Right atrium auricular region (tissue), 2 donors: ENCODE measurements around the gene SNTB2. TPM values are rescaled to one million over a fixed set of nuclear protein-coding genes. Genes with fewer than 3 reads are reported as not detected.

Experiments used
- DNase-seq: peaks from one replicate; pipeline ENCODE4 v3.0.0-alpha.2; 2019; ENCODE audit warnings: low spot score
- H3K27ac ChIP-seq, 2 donors: fragments of 200-600 bp; sonication (generic); 1 replicate in 1 of 2; 2 replicates in 1 of 2; pipeline ENCODE4 v1.5.1; 2016 to 2019
- H3K27me3 ChIP-seq, 2 donors: fragments of 200-600 bp; sonication (generic); one replicate each; pipeline versions ENCODE4 v1.5.1 to v1.6.0; 2017 to 2019
- H3K36me3 ChIP-seq: fragments of 200-600 bp; sonication (generic); one replicate; pipeline ENCODE4 v1.5.1; 2016
- H3K4me1 ChIP-seq, 2 donors: fragments of 200-600 bp; sonication (generic); one replicate each; pipeline versions ENCODE4 v1.5.1 to v1.6.0; 2017 to 2019
- H3K4me3 ChIP-seq, 2 donors: fragments of 200-600 bp; sonication (generic); 1 replicate in 1 of 2; 2 replicates in 1 of 2; pipeline ENCODE4 v1.5.1; 2017 to 2019; ENCODE audit warnings: mild to moderate bottlenecking in 1 of 2, moderate library complexity in 1 of 2
- H3K9me3 ChIP-seq, 2 donors: fragments of 200-600 bp; sonication (generic); one replicate each; pipeline ENCODE4 v1.5.1; 2019
- CTCF ChIP-seq, 2 donors: fragments of 200-600 bp; sonication (generic); IDR thresholded peaks; one replicate each; pipeline ENCODE4 v1.5.1; 2019; ENCODE audit warnings: antibody characterized with exemption in 2 of 2
- total RNA-seq, 2 donors: library from RNA; depleted of rRNA; stranded (reverse); fragments of >200 nt; gene quantifications; one replicate each; pipeline ENCODE4 v1.1.0, GENCODE V29; 2016

Gene SNTB2
- total RNA-seq, 2 donors from 2014 or later: 12.3 to 35.1 TPM

- no peaks in the 10 kb centered on the region for H3K27me3 ChIP-seq
- no peak for DNase-seq
- peaks cover 0 to 21% of the 10 kb centered on the region in 2 donors for H3K4me1 ChIP-seq
- H3K9me3 ChIP-seq: no peaks in the 10 kb centered on the region
- H3K4me3 ChIP-seq: no peak overlapping the region
- no peak for TF ChIP-seq CTCF (IDR thresholded peaks at IDR 0.05)
- H3K27ac ChIP-seq: no peak overlapping the region
- no peaks in the 10 kb centered on the region for H3K36me3 ChIP-seq
Measured at GRCh38 chr16:69309316-69309715, 122.4 kb downstream of the SNTB2 start.

GRCh38 chr16:69310653-69311532 is 123.9 kb downstream of the SNTB2 start, which contains the start of gene VPS4A:
TSS of gene VPS4A (plus strand) at chr16:69311350. CDS start at chr16:69311512, 162 bp downstream.
- peak within 1 kb of the TSS; percentile 87 to 92 for H3K4me3 ChIP-seq
- H3K9me3 ChIP-seq: no peaks in the 10 kb centered on the region
- DNase-seq: peak; percentile 93
- no peaks in the 10 kb centered on the region for H3K27me3 ChIP-seq
- peak; percentile 96 for TF ChIP-seq CTCF (IDR thresholded peaks at IDR 0.05)
- H3K27ac ChIP-seq: peak within 1 kb of the TSS; percentile 82 to 89
- H3K4me1 ChIP-seq: peaks cover 0 to 21% of the 10 kb centered on the region in 2 donors
- H3K36me3 ChIP-seq: peaks cover 9% of the 10 kb centered on the region

- H3K36me3 ChIP-seq: peaks cover 17% of the 10 kb centered on the region
- H3K27ac ChIP-seq: peak overlapping the region; percentile 82 to 89
- peaks cover 0 to 21% of the 10 kb centered on the region in 2 donors for H3K4me1 ChIP-seq
- H3K27me3 ChIP-seq: no peaks in the 10 kb centered on the region
- TF ChIP-seq CTCF (IDR thresholded peaks at IDR 0.05): no peak
- H3K4me3 ChIP-seq: peak overlapping the region; percentile 87 to 92
- no peaks in the 10 kb centered on the region for H3K9me3 ChIP-seq
- DNase-seq: no peak
Measured at GRCh38 chr16:69311533-69312387, 124.8 kb downstream of the SNTB2 start.

GRCh38 chr16:69313469-69313868 is 126.5 kb downstream of the SNTB2 start:
- peaks cover 0 to 21% of the 10 kb centered on the region in 2 donors for H3K4me1 ChIP-seq
- no peak for TF ChIP-seq CTCF (IDR thresholded peaks at IDR 0.05)
- no peaks in the 10 kb centered on the region for H3K9me3 ChIP-seq
- peaks cover 29% of the 10 kb centered on the region for H3K36me3 ChIP-seq
- H3K27me3 ChIP-seq: no peaks in the 10 kb centered on the region
- H3K27ac ChIP-seq: no peak overlapping the region
- DNase-seq: no peak
- no peak overlapping the region for H3K4me3 ChIP-seq

GRCh38 chr16:69314534-69314933 is 127.6 kb downstream of the SNTB2 start:
- H3K27me3 ChIP-seq: no peaks in the 10 kb centered on the region
- peaks cover 40% of the 10 kb centered on the region for H3K36me3 ChIP-seq
- H3K4me1 ChIP-seq: peaks cover 0 to 21% of the 10 kb centered on the region in 2 donors
- TF ChIP-seq CTCF (IDR thresholded peaks at IDR 0.05): no peak
- H3K9me3 ChIP-seq: no peaks in the 10 kb centered on the region
- H3K27ac ChIP-seq: no peak overlapping the region
- no peak overlapping the region for H3K4me3 ChIP-seq
- DNase-seq: no peak
